Spinal cord (tissue), 10 donors: ENCODE measurements around the gene NSMF. TPM values are rescaled to one million over a fixed set of nuclear protein-coding genes. Genes with fewer than 3 reads are reported as not detected.
A peak's percentile ranks its signal among the peaks of the same experiment; 100 is the strongest.

Experiments
- DNase-seq, 6 donors: peaks; one replicate each; pipeline versions ENCODE4 v3.0.0 to v3.0.0-alpha.2; 2013 to 2015; ENCODE audit warnings: low spot score in 6 of 6, low read depth in 4 of 6
- H3K27ac ChIP-seq: one replicate; pipeline ENCODE4 v1.5.1; 2013; ENCODE audit warnings: low read depth, low read length, control low read depth
- H3K27me3 ChIP-seq: one replicate; pipeline ENCODE4 v1.6.1; 2013; ENCODE audit warnings: low read length; ENCODE audit not compliant: control insufficient read depth, insufficient read depth
- H3K36me3 ChIP-seq: one replicate; pipeline ENCODE4 v1.6.1; 2013; ENCODE audit warnings: low read length; ENCODE audit not compliant: control insufficient read depth, insufficient read depth
- H3K4me1 ChIP-seq: one replicate; pipeline ENCODE4 v1.6.1; 2013; ENCODE audit warnings: low read length; ENCODE audit not compliant: control insufficient read depth, insufficient read depth
- H3K4me3 ChIP-seq: one replicate; pipeline ENCODE4 v1.5.1; 2013; ENCODE audit warnings: low read depth, low read length, control low read depth
- H3K9me3 ChIP-seq: one replicate; pipeline ENCODE4 v1.6.1; 2013; ENCODE audit warnings: low read length; ENCODE audit not compliant: control insufficient read depth, insufficient read depth
- WGBS: methylation state at CpG from one replicate; pipeline ENCODE4 v1.1.5; 2013; ENCODE audit warnings: missing lambda C conversion rate; ENCODE audit not compliant: insufficient coverage; 5-methylcytosine and 5-hydroxymethylcytosine counted together
- polyA plus RNA-seq, 2 donors: library from polyadenylated mRNA; unstranded; fragments of 120-200 nt; gene quantifications; one replicate each; pipeline ENCODE4 v1.2.1, GENCODE V29; 2013; ENCODE audit not compliant: insufficient read length in 2 of 2
- total RNA-seq, 2 donors: library from RNA; depleted of rRNA in 1 of 2; stranded (reverse); fragments of 120-200 nt in 1 of 2; fragments of >200 nt in 1 of 2; gene quantifications; one replicate each; pipeline versions ENCODE4 v1.2.3 to v1.2.4, GENCODE V29; 2013 to 2014
- donor health status: healthy.

The NSMF gene
- total and polyA plus RNA-seq, 4 donors: 29.7 to 369 (median 203) TPM

DNA sequence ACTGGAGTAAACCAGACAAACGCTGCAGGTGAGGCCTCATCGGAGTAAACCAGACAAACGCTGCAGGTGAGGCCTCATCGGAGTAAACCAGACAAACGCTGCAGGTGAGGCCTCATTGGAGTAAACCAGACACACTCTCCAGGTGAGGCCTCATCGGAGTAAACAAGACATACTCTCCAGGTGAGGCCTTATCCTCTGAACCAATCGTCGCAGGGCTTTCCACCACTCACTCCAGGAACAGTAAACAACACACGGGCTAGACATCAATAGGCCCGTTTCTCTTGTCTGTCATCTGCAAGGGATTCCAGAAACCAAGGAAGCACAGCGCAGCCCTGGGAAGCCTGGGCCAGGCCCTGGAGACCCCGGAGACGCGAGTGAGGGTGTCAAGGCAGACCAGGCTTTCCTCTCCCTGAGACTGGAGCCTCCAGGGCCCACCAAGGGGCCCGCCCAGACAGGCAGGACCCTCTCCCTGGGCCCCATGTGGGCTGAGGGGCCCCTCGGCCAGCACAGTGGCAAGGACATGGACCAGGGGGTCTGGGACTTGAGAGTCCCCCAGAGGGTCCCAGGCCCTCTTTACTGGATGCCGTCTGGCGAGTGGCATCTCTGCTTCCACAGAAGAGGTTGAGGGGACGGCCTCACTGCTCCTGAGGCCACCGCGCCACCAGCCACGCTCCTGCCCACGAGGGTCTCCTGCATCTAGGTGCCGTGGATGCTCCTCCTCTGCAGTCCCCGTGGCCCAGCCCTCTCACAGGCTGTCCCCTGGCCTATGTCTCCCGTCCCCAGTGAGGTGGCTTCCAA is 26.4 kb upstream of the NSMF start:
- Histone ChIP-seq H3K27me3 (no peaks in the 10 kb centered on the region), H3K27ac (no peak overlapping the region), H3K4me3 (no peak overlapping the region), H3K9me3 (no peaks in the 10 kb centered on the region), H3K36me3 (peaks cover 22% of the 10 kb centered on the region), H3K4me1 (peaks cover 28% of the 10 kb centered on the region)
- WGBS: 92% methylated on average over 26 of the region's 26 CpGs
- no peak for DNase-seq

DNA sequence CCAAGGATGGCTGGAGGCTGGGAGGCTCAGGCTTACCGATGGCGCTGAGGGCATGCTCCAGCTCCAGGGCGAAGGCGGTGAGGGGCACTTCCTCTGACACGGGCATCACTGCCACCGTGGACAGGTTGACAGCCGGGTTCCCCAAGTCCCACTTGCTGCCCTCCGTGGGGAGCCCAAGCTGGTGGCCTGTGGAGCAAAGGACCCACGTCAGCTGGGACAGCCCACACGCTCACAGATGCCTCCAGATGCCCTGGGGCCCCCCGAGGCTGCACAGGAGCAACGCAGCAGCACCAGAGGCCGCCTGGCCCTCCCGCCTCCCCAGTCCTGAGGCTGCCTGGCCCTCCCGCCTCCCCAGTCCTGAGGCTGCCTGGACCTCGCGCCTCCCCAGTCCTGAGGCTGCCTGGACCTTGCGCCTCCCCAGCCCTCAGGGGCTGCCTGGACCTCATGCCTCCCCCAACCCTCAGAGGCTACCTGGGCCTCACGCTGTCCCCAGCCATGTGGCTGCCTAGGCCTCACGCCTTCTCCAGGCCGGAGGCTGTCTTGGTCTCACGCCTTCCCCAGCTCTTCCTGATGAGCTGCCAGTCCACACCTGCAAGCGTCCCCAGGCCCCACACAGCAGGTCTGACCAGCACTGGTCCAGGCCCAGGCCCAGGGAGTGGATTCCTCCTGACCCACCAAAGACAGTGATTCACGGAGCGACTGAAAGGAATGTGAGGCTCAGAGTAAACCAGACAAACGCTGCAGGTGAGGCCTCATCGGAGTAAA is 25.6 kb upstream of the NSMF start:
- no peaks in the 10 kb centered on the region for H3K27me3 ChIP-seq
- peaks cover 36% of the 10 kb centered on the region for H3K4me1 ChIP-seq
- DNase-seq: no peak
- H3K4me3 ChIP-seq: no peak overlapping the region
- WGBS: 92% methylated on average over 27 of the region's 27 CpGs
- H3K27ac ChIP-seq: no peak overlapping the region
- peaks cover 27% of the 10 kb centered on the region for H3K36me3 ChIP-seq
- H3K9me3 ChIP-seq: no peaks in the 10 kb centered on the region

DNA sequence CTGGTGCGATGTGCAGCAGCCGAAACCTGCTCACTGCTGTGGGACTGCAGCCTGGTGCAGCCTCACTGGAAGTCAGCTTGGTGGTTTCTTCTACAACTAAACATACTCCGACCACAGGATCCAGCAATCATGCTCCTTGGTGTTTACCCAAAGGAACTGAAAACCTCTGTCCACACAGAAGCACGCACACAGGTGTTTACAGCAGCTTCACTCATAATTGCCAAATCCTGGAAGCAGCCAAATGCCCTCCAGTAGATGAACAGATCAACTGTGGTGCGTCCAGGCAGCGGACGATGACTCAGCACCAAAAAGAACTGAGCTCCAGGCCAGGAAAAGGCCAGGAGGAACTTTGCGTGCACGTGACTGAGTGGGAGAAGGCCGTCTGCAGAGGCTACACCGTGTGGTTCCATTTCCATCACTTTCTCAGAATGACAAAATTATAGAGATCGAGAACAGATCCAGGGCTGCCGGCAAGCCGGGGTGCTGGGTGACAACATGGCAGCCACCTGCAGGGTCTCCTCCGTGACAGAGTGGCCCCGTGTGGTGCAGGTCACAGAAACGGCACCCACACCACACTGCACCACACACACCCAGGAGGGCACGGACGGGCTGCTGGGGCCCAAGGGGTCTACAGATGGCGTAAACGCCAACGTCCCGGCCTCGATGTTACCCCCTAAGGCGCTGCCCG is 23.1 kb upstream of the NSMF start:
- no peak for DNase-seq
- H3K9me3 ChIP-seq: no peaks in the 10 kb centered on the region
- no peak overlapping the region for H3K27ac ChIP-seq
- H3K36me3 ChIP-seq: peaks cover 32% of the 10 kb centered on the region
- peaks cover 39% of the 10 kb centered on the region for H3K4me1 ChIP-seq
- 90% methylated on average over 20 of the region's 26 CpGs for WGBS
- H3K27me3 ChIP-seq: no peaks in the 10 kb centered on the region
- no peak overlapping the region for H3K4me3 ChIP-seq

DNA sequence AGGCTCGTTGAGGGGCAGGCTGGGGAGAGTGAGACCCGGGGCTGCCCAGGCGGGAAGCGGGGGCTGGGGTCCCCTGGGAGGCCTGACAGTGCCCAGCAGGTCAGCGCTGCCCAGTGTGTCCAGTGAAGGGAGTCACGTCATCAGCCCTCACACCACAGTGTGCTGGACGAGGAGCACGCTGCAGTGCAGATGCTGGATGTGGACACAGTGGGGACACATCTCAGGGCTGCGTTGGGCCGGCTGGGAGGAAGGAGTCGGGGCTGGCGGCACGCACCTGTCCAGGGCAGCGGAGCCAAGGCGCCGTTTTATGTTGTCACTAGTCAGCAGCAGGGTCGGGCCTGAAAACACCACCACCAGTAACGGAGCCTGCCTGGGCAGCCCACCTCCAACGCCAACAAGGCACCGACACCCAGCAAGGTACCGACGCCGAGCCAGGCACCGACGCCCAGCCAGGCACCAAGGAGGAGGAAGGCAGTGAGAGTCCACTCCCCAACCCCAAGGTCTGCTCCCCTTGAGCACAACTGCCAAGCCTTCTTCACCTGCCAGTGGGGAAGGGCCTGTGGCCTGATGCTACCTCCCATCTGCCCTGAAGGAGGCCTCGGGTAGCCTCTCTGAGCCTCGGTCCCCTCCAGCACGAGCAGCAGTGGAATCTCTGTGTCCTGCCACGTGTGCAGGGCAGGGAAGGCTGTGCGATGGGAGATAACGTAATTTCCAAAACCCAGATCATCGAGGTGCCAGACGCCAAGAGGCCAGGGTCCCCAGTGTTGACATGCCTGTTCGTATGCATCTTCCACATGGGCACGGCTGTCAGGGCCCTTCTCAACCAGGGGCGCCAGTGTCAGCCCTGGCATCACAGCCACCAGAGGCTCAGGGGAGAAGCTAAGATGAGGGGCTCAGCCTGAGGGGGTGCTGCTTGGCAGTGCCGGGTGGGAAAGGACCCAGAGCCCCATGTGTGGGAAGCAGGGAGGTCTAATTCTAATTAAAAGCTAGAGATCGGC is 21.9 kb upstream of the NSMF start:
- H3K27ac ChIP-seq: no peak overlapping the region
- 90% methylated on average over 30 of the region's 38 CpGs for WGBS
- no peak overlapping the region for H3K4me3 ChIP-seq
- no peaks in the 10 kb centered on the region for H3K9me3 ChIP-seq
- no peak for DNase-seq
- H3K4me1 ChIP-seq: peaks cover 27% of the 10 kb centered on the region
- H3K36me3 ChIP-seq: peaks cover 29% of the 10 kb centered on the region
- no peaks in the 10 kb centered on the region for H3K27me3 ChIP-seq

DNA sequence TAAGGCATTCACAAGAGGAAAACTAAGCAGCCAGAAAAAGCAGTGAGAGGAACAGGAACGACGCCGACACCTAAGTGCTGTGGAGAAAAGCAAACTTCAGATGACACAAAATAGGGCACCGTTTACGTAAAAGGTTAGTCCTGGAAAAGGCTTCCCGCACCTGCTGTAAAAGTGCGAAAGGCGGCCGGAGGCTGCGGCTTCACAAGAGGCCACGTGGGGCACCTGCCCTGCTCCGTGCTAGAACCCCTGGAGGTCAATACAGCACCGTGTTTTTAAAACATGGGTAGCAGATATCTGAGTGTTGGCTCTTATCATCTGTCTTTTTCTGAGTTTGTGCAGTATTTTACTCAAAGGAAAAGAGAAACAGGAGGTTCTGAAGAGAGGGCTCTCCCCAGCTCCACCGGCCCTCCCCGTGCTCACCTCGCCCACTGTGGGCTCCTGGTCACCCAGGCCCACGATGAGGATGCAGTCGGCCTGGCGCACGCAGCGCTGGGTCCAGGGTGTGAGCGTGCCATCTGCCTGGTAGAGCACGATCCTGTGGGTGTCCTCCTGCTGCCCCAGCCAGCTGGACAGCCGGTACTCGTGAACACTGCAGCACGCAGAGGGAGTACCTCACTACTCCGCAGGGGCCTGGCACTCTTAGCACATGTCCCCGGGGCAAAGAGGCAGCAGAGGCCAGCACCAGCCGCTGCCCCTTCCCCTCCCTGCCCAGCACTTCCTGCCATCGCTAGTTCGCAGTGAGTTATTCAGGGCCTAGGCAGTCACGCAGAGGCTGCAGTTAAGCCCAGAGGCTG is 21.0 kb upstream of the NSMF start:
- H3K27me3 ChIP-seq: no peaks in the 10 kb centered on the region
- no peak overlapping the region for H3K27ac ChIP-seq
- DNase-seq: no peak
- no peak overlapping the region for H3K4me3 ChIP-seq
- H3K9me3 ChIP-seq: peaks cover 4% of the 10 kb centered on the region
- H3K36me3 ChIP-seq: peaks cover 25% of the 10 kb centered on the region
- WGBS: 81% methylated on average over 32 of the region's 32 CpGs
- H3K4me1 ChIP-seq: peaks cover 27% of the 10 kb centered on the region

DNA sequence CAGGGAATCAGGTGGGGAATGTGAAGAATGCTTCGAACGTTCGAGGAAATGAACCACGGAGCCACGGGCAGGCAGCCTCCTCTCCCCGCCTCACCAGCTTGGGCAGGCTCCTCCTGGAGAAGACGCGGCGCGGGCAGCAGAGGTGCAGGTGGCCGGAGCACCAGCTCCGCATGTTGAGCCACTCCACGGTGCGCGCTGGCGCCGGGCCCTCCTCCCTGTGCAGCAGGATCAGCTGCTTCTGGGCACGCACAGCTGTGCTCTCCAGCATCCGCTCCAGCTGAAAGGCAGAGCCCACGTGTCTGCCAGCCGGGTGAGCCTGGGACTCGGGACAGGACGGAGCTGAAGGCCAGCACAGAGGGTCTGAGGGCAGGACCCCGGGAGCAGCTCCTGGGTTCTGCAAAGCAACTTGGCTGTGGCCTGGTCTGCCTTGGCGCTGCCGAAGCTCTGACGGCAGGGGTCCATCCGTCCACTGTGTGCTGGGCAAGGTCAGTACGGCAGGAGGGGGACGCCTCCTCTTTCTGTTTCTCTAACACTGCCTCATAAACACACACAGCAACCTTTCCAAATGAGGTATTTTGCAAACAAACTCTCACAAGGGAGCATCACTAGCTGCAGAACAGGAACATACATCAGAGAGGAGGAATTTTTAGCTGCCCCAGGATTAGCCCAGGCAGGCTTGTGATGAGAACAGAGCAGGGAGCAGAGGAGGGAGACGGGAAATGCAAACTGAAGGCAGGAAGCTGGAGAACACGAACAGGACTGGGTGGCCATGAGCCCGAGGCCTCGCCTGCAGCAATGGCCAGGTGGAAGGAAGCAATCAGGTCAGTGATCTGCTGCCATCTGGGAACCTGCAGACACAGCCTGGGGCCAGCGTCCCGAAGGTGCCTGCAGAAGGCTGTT is 20.1 kb upstream of the NSMF start:
- no peaks in the 10 kb centered on the region for H3K27me3 ChIP-seq
- no peak overlapping the region for H3K4me3 ChIP-seq
- DNase-seq: peak in 2 of 6 donors; percentile 61 to 66
- H3K36me3 ChIP-seq: peaks cover 25% of the 10 kb centered on the region
- peaks cover 27% of the 10 kb centered on the region for H3K4me1 ChIP-seq
- WGBS: 52% methylated on average over 34 of the region's 36 CpGs
- peaks cover 4% of the 10 kb centered on the region for H3K9me3 ChIP-seq
- peak overlapping the region; percentile 16 for H3K27ac ChIP-seq

DNA sequence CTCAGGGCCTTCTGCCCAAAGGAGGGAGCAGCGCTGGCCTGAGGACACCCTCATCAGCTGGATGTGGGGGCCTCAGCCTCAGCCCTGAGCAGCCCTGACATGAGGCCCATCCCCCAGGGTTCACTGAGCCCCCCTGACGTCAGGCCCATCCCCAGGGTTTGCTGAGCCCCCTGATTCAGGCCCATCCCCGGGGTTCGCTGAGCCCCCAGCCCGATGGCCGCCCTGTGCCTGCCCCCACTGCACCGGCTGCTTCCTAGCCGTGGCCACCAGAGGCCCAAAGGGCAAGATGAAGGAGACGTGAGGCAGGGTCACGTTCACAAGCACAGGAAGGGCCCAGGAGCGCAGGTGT is 19.5 kb upstream of the NSMF start:
- Histone ChIP-seq H3K4me3 (no peak overlapping the region), H3K9me3 (peaks cover 4% of the 10 kb centered on the region), H3K36me3 (peaks cover 25% of the 10 kb centered on the region), H3K27me3 (no peaks in the 10 kb centered on the region), H3K4me1 (peaks cover 27% of the 10 kb centered on the region), H3K27ac (no peak overlapping the region)
- 72% methylated on average over 11 of the region's 11 CpGs for WGBS
- no peak for DNase-seq
